ENCODE results near the gene ANKRD33B.

ANKRD33B gene

DNA sequence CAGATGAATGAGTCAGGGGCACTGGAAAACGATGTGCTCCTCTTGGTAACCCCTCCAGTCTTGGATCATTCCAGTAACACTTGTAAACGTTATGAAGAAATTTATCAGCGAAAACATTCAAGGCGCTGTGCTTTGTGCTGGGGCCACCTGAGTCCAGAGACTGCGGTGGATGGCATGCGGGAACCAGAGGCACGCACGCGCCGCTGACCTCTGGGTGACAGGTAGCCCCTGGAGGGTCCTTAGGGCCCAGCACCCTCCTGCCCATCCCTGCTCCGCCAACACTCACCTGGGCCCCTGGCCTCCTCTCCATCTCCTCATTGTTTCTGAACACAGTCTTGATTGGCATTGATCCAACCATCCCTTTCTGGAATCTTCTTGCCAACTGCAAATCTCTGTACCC lies 110.2 kb downstream of the ANKRD33B start:
- Mint-ChIP-seq H3K27ac (no peak overlapping the region), H3K36me3 (ENCODE audit: low read depth) (peaks cover 22% of the 10 kb centered on the region), H3K9me3 (peaks cover 9% of the 10 kb centered on the region), H3K4me3 (no peak overlapping the region), H3K27me3 (peaks cover 21% of the 10 kb centered on the region), H3K4me1 (ENCODE audit: low read depth) (peaks cover 8% of the 10 kb centered on the region)
- intact Hi-C loops (cut with micrococcal nuclease) = no loop called here

DNA sequence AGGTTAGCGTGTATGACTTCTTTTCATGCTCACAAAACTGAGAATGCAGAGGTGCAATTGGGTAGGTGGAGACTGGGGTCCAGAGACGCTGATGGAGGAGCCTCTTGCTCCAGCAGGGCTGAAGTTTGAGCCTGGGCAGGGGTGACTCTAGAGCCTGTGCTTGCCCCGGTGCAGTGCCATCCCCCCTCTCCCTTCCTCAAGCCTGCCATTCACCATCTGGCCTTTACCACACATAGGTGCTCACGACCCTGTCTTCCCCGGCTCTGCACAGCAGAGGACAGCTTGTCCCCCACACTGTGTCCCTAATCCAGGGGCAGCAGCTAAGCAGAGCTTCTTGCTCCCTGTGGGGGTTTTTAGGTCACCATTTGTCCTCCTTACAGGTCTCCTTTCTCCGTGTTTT lies 110.7 kb downstream of the ANKRD33B start:
- Mint-ChIP-seq H3K4me3 (no peak overlapping the region), H3K27ac (no peak overlapping the region), H3K27me3 (peaks cover 21% of the 10 kb centered on the region), H3K9me3 (peaks cover 9% of the 10 kb centered on the region), H3K4me1 (ENCODE audit: low read depth) (peaks cover 8% of the 10 kb centered on the region), H3K36me3 (ENCODE audit: low read depth) (peaks cover 27% of the 10 kb centered on the region)
- intact Hi-C loops (cut with micrococcal nuclease) = no loop called here

DNA sequence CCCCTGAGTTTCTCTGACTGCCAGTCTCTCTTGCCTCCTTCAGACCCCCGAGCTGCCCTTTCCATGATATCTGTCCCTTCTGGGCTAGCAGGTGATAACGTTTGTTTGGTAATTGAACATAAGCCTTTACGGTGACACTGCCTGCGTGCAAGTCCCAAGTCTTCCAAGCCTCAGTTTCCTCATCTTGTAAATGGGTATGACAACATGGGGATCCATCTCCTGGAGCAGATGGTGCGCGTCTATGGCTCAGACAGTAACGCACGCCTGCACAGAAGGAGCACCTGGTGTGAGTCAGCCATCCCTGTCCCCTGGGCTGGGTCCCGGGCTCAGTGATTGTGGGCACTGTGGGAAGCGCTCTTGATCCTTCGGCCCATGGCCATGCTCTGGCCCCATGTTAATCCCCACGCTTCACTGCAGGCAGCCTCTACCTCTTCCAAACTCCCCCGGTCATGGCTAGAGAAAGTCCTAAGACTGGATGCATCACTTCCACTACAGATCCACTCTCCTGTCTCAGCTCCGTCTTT lies 111.4 kb downstream of the ANKRD33B start:
- peaks cover 21% of the 10 kb centered on the region for H3K27me3 Mint-ChIP-seq
- intact Hi-C loops (cut with micrococcal nuclease) = no loop called here
- peaks cover 8% of the 10 kb centered on the region for H3K4me1 Mint-ChIP-seq (ENCODE audit: low read depth)
- H3K9me3 Mint-ChIP-seq = peaks cover 9% of the 10 kb centered on the region
- H3K4me3 Mint-ChIP-seq = no peak overlapping the region
- peaks cover 33% of the 10 kb centered on the region for H3K36me3 Mint-ChIP-seq (ENCODE audit: low read depth)
- no peak overlapping the region for H3K27ac Mint-ChIP-seq

DNA sequence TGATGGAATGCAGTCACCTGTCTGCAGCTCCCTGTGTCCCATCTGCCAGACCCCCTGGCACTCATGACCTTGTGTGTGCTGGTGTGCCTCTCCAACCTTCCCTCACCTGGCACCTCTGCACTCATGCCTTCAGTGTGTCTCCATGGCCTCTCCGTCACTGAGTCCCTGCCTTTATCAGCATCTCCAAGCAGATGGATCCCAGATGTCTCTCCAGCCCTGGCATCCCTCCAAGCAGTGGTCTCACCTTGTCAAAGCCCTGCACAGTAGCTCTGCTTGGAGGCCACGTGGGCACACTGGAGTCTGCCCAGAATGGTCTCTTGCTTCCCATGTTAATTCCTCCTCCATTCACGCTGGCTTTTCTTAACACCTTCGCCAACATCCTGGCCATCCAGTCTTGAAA lies 112.4 kb downstream of the ANKRD33B start:
- peaks cover 43% of the 10 kb centered on the region for H3K36me3 Mint-ChIP-seq (ENCODE audit: low read depth)
- no peak overlapping the region for H3K27ac Mint-ChIP-seq
- H3K9me3 Mint-ChIP-seq = peaks cover 9% of the 10 kb centered on the region
- peaks cover 21% of the 10 kb centered on the region for H3K27me3 Mint-ChIP-seq
- H3K4me1 Mint-ChIP-seq (ENCODE audit: low read depth) = peaks cover 2% of the 10 kb centered on the region
- intact Hi-C loops (cut with micrococcal nuclease) = no loop called here
- H3K4me3 Mint-ChIP-seq = no peak overlapping the region

DNA sequence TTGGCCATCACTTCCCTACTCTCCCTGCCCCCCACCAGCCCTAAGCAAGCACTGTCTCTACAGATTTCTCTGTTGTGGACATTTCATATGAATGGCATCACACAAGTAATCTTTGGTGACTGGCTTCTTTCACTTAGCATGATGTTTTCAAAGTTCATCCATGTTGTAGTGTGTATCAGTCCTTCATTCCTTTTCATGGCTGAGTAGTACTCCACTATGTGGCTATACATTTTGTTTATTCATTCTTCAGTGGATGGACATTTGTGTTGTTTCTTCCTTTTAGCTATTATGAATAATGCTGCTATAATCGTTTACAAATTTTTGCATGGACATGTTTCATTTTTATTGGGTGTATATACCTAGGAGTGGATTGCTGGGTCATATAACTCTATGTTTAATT lies 113.1 kb downstream of the ANKRD33B start:
- Mint-ChIP-seq H3K4me3 (no peak overlapping the region), H3K36me3 (ENCODE audit: low read depth) (peaks cover 50% of the 10 kb centered on the region), H3K9me3 (peaks cover 9% of the 10 kb centered on the region), H3K27me3 (peaks cover 21% of the 10 kb centered on the region), H3K27ac (no peak overlapping the region), H3K4me1 (ENCODE audit: low read depth) (peaks cover 5% of the 10 kb centered on the region)
- intact Hi-C loops (cut with micrococcal nuclease) = no loop called here

DNA sequence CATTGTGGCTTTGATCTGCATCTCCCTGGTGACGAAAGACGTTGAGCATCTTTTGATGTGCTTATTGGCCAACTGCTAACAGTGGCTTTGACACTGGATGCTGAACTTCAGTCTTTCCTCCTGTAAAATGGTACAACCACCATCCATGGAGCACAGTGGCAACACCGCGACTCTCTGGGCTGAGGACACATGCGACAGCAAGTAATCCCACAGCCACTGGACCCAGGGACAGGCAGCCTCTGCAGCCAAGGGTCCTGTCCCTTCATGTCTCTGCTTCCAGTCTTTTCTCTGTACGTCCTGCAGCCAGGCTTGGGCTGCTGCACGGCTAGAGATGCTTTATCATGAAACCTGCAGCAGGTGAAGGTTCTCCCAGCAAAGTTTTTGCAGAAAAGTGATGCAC lies 113.7 kb downstream of the ANKRD33B start:
- peaks cover 11% of the 10 kb centered on the region for H3K4me1 Mint-ChIP-seq (ENCODE audit: low read depth)
- no peak overlapping the region for H3K27ac Mint-ChIP-seq

DNA sequence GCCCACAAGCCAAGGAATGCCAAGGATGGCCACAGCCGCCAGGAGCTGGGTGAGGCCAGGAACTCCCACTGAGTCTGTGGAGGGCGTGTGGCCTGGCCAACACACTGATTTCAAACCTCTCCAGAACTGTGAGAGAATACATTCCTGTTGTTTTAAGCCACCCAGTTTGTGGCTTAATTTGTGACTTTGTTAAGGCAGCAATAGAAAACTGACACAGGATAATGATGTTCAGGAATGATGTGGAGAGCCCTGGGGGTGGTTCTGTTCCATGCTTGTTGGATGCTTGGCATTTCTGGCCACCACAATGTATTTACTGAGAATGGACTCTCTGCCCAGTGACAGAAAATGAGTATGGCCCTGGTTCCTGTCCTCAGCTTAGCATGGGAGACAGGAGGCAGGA lies 114.4 kb downstream of the ANKRD33B start:
- Mint-ChIP-seq H3K27ac (no peak overlapping the region), H3K9me3 (peaks cover 9% of the 10 kb centered on the region), H3K4me3 (no peak overlapping the region), H3K36me3 (ENCODE audit: low read depth) (peaks cover 63% of the 10 kb centered on the region), H3K27me3 (peaks cover 21% of the 10 kb centered on the region), H3K4me1 (ENCODE audit: low read depth) (peaks cover 18% of the 10 kb centered on the region)
- intact Hi-C loops (cut with micrococcal nuclease) = no loop called here

More for the DNA sequence above, 113.7 kb downstream of the ANKRD33B start:
- no peak overlapping the region for H3K4me3 Mint-ChIP-seq
- H3K9me3 Mint-ChIP-seq = peaks cover 9% of the 10 kb centered on the region
- intact Hi-C loops (cut with micrococcal nuclease) = no loop called here
- H3K36me3 Mint-ChIP-seq (ENCODE audit: low read depth) = peaks cover 56% of the 10 kb centered on the region
- H3K27me3 Mint-ChIP-seq = peaks cover 21% of the 10 kb centered on the region

DNA sequence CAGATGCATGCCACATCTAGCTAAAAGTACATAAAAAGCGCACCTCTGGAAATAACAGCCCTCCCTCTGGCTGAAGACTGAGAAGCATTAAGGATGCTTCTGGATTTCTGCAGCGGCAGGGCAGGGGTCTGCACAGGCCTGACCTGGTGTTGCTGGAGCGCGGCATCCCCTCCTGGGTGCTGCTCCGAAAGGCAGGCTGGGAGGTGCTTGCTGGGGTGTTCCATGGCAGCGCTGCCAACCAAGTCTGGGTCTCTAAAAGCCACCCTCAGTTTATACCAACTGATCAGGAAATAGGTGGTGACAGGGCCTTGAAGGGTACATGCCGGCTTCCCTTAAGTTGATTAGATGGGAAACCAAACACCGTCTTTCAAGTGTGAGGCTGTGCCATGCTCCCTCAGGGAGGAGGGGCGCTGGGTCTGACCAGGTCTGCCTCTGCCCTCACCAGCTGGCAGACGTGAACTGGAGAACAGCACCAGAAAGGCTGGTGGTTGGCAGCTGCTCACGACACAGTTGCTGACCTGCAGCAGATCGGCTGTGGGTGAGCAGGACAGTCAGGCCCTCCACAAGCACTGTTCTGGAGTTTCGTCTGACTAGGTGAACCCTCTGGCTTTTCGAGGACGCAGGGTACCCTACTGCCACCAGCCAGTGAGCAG lies 115.6 kb downstream of the ANKRD33B start:
- Mint-ChIP-seq H3K27me3 (peaks cover 16% of the 10 kb centered on the region), H3K9me3 (peaks cover 9% of the 10 kb centered on the region), H3K4me1 (ENCODE audit: low read depth) (peaks cover 30% of the 10 kb centered on the region), H3K36me3 (ENCODE audit: low read depth) (peaks cover 75% of the 10 kb centered on the region), H3K27ac (no peak overlapping the region), H3K4me3 (no peak overlapping the region)
- intact Hi-C loops (cut with micrococcal nuclease) = no loop called here

DNA sequence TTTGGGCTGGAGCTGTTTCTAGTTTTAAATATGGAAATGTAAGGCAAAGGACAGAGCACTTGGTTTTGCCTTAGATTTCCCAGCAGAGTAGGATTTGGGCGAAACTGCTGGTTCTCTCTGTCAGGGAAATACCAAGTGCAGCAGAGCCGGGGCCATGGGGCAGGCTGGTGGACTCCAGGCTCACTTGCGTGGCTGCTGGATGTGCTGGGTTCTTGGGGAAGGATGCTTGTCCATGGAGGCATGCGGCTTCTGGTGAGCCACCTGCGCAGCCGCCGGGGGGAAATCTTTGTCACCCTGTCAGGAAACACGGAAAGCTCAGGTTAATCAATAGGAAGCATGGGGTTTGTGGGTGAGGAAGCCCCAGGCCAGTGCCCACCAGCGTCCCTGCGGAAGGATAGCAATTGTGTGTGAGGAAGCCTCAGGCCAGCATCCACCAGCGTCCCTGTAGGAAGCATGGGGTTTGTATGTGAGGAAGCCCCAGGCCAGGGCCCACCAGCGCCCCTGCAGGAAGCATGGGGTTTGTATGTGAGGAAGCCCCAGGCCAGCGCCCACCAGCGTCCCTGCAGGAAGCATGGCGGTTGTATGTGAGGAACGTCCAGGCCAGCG lies 117.1 kb downstream of the ANKRD33B start:
- Mint-ChIP-seq H3K4me3 (no peak overlapping the region), H3K36me3 (ENCODE audit: low read depth) (peaks cover 89% of the 10 kb centered on the region), H3K27me3 (peaks cover 5% of the 10 kb centered on the region)

DNA sequence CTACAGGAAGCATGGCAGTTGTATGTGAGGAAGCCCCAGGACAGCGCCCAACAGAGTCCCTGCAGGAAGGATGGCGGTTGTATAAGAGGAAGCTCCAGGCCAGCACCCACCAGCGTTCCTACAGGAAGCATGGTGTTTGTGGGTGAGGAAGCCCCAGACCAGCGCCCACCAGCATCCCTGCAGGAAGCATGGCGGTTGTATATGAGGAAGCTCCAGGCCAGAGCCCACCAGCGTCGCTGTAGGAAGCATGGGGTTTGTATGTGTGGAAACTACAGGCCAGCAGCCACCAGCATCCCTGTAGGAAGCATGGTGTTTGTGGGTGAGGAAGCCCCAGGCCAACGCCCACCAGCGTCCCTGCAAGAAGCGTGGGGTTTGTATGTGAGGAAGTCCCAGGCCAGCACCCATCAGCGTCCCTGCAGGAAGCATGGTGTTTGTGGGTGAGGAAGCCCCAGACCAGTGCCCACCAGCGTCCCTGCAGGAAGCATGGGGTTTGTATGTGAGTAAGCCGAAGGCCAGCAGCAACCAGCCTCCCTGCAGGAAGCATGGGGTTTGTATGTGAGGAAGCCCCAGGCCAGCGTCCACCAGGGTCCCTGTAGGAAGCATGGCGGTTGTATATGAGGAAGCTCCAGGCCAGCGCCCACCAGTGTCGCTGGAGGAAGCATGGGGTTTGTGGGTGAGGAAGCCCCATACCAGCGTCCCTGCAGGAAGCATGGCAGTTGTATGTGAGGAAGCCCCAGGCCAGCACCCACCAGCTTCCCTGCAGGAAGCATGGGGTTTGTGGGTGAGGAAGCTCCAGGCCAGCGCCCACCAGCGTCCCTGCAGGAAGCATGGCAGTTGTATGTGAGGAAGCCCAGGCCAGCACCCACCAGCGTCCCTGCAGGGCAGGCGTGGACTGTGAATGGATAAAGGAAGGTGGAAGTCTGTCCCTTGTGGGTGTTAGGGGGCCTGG lies 118.1 kb downstream of the ANKRD33B start:
- intact Hi-C loops (cut with micrococcal nuclease) = no loop called here
- Mint-ChIP-seq H3K27ac (peak overlapping the region; percentile 40), H3K4me1 (ENCODE audit: low read depth) (peaks cover 44% of the 10 kb centered on the region), H3K36me3 (ENCODE audit: low read depth) (peaks cover 95% of the 10 kb centered on the region), H3K4me3 (no peak overlapping the region), H3K27me3 (no peaks in the 10 kb centered on the region), H3K9me3 (peaks cover 9% of the 10 kb centered on the region)

More for the DNA sequence above, 117.1 kb downstream of the ANKRD33B start:
- H3K27ac Mint-ChIP-seq = no peak overlapping the region
- peaks cover 9% of the 10 kb centered on the region for H3K9me3 Mint-ChIP-seq
- H3K4me1 Mint-ChIP-seq (ENCODE audit: low read depth) = peaks cover 39% of the 10 kb centered on the region
- intact Hi-C loops (cut with micrococcal nuclease) = no loop called here

DNA sequence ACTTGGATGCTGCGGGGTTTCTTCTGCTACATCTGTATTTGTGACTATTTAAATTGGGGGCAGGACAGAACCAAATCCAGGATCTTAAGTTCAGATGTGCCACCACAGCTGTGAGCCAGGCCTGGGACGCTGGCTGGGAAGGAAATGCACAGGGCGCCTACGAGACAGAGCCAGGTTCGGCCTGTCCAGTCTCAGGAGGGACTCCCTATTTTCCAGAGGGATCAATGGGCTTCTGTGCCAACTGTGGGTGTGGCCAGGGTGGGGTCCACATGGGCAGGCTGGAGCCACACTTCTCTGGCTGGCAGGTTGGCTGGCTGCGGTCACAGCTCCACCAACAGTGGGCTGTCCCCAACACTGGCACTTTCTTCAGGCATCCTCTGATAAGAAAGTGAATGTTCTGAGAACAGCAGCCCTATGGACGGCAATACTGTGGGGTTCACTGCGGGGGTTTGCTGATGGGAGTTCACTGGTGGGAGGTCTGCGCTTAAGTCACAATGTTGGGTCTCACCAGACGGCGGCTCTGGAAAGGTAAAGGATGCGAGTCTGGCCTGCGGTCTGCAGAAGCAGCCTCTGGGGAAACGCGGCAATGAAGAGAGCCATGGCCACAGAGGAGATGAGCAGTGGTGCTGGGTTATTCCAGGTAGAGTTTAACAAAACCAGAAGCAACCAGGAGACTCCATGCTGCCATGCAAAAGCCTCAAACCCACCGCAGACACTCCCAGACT lies 119.1 kb downstream of the ANKRD33B start:
- H3K36me3 Mint-ChIP-seq (ENCODE audit: low read depth) = peaks cover 93% of the 10 kb centered on the region
- no peak overlapping the region for H3K4me3 Mint-ChIP-seq
- H3K27me3 Mint-ChIP-seq = no peaks in the 10 kb centered on the region
- no peaks in the 10 kb centered on the region for H3K9me3 Mint-ChIP-seq
- peaks cover 44% of the 10 kb centered on the region for H3K4me1 Mint-ChIP-seq (ENCODE audit: low read depth)
- intact Hi-C loops (cut with micrococcal nuclease) = no loop called here
- H3K27ac Mint-ChIP-seq = no peak overlapping the region

DNA sequence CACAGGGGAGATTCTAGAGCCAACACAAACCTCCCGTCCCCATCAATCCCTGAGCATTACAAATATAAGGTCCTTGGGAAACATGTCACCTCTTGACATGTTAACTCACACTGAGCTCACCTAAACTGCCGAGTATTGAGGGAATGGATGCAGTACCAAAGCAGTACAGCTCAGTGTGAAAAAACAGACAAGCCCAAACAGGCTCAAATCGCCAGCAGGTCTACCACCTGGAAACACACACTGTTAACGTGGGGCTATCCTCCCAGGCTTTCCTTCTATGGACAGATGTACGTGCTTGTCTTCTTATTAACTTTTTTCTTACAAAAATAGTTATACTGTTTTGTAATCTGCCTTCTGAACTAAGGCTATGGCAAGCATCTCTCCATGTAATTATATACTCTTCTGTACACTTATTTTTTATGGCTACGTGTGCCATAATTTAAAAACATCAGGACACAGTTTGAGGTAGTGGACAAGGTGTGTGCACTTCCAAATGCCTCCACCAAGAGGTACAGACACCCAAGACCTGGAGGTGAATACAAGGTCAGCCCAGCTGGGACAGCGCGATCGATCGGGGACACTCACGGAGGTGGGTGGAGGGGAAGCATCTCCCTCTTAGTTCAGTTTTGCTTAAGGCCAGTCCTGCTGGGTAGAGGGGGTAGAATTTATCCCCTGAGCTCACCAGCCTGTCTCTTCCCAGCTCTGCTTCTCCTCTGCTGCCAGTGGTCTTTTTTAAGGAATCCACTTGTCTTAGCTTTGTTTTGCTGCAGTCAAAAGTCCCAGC lies 120.6 kb downstream of the ANKRD33B start:
- H3K9me3 Mint-ChIP-seq = no peaks in the 10 kb centered on the region
- intact Hi-C loops (cut with micrococcal nuclease) = no loop called here
- H3K36me3 Mint-ChIP-seq (ENCODE audit: low read depth) = peaks cover 90% of the 10 kb centered on the region

DNA sequence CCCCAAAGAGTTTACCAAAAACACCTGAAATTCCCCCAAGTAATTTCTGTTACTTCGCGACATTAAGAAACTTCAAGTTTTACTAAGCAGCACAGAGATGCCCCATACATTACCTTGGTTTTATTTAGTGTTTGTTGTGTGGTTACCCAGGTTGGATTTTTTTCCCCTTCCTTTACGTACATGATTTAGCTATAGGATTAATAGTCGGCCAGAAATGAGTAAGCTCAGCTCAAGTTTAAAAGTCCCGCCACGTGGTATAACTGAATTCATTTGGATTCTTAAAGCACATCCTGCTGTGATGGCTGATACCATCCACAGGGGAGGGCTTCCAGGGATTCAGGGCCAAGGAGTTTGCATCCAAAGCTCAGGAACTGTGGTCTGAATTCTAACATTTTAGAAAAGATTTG lies 121.2 kb downstream of the ANKRD33B start:
- Mint-ChIP-seq H3K4me1 (ENCODE audit: low read depth) (peaks cover 54% of the 10 kb centered on the region), H3K27ac (no peak overlapping the region), H3K9me3 (no peaks in the 10 kb centered on the region), H3K27me3 (no peaks in the 10 kb centered on the region), H3K36me3 (ENCODE audit: low read depth) (peaks cover 85% of the 10 kb centered on the region), H3K4me3 (no peak overlapping the region)
- intact Hi-C loops (cut with micrococcal nuclease) = no loop called here

More for the DNA sequence above, 120.6 kb downstream of the ANKRD33B start:
- peaks cover 50% of the 10 kb centered on the region for H3K4me1 Mint-ChIP-seq (ENCODE audit: low read depth)
- no peak overlapping the region for H3K27ac Mint-ChIP-seq
- no peak overlapping the region for H3K4me3 Mint-ChIP-seq
- H3K27me3 Mint-ChIP-seq = no peaks in the 10 kb centered on the region
